HG03025 (cell line): ENCODE measurements around the gene MEGF8.

Source experiments
- ATAC-seq: cut with Tn5 transposase; IDR thresholded peaks from one replicate; pipeline ENCODE4 v1.9.1; 2021; ENCODE audit warnings: mild to moderate bottlenecking, moderate library complexity; ENCODE audit not compliant: unreplicated experiment, low FRiP score

The MEGF8 gene

DNA sequence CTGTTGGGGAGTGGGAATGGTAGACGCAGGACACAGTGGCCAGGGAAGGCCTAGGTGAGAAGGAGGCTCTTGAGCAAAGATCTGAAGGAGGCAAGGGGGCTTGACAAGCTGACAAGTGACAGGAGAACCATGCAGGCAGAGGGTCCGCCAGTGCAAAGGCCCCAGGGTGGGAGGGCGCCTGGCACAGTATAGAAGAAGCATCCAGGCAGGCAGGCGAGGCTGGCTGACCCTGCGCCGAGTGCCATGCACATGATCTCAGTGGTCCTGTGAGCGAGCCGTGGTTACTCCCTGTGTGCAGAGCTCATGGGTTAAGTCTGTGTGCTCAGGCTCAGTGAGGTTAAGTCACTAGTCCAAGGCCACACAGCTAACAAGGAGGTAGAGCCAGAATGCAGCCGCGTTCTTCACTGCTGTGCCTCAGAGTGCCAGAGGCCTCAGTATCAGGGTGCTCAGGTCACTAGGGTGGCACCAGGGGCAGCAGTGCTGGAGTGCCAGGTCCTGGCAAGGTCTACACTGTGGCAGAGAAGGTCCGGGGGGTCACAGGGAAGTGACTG, 49.5 kb downstream of the MEGF8 start:
- ATAC-seq = no peak

DNA sequence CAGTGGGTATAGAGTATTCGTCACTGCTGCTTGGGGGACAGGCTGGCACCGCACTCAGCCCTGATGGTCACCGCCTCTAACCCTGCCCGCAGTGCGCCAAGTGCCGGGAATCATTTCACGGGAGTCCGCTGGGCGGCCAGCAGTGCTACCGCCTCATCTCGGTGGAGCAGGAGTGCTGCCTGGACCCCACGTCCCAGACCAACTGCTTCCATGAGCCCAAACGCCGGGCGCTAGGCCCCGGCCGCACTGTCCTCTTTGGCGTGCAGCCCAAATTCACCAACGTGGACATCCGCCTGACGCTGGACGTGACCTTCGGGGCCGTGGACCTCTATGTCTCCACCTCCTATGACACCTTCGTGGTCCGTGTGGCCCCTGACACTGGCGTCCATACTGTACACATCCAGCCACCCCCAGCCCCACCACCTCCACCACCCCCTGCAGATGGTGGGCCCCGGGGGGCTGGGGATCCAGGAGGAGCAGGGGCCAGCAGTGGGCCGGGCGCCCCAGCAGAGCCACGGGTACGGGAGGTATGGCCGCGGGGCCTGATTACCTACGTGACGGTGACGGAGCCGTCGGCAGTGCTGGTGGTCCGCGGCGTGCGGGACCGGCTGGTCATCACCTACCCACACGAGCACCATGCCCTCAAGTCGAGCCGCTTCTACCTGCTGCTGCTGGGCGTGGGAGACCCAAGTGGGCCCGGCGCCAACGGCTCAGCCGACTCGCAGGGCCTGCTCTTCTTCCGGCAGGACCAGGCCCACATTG, 50.2 kb downstream of the MEGF8 start:
- no peak for ATAC-seq

DNA sequence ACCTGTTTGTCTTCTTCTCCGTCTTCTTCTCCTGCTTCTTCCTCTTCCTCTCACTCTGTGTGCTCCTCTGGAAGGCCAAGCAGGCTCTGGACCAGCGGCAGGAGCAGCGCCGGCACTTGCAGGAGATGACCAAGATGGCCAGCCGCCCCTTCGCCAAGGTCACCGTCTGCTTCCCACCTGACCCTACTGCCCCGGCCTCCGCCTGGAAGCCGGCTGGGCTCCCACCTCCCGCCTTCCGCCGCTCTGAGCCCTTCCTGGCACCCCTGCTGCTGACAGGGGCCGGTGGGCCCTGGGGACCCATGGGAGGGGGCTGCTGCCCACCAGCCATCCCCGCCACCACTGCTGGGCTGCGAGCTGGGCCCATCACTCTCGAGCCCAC, 50.7 kb downstream of the MEGF8 start:
- ATAC-seq = no peak

DNA sequence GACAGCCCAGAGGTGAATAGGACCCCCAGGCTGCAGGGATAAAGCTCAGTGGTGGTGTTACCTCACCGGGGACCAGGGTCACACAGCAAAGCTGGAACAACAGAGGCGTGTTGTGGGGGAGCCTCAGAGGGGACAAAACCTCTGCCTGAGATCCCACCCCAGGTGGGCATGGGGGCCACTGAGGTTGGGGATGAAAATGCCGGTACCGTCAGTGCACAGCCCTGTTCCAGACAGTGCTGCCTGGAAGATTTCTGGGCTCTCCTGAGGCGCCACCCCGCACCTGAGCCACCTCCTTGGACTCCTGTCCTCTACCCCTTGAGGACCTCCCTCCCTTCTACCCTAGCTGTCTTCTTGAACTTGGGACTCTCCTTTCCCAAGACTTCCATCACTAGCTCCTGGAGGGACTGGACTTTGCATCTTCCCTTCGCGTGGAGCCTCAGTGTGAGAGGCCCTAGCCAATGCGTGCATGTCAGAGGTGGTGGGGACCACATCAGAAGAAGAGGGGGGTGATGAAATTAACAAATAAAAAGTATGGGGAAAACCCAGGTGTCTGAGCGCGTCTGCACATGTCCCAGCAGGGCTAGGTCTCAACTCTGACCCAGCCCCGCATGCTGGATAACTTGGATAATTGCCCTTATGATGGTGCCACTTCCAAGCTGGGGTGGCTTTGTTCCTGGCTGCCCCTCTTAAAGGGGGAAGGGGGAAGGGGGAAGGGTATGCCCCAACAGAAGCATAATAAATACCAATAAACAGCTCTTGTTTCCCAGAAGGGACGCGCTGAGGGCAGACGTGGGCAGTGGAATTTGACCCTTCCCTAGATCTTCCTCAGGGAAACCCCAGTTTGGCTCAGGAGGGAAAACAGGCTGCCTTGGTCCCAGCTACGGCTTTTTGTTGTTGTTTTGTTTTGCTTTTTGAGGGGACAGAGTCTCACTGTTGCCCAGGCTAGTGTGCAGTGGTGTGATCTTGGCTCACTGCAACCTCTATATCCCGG, 53.1 kb downstream of the MEGF8 start:
- no peak for ATAC-seq

DNA sequence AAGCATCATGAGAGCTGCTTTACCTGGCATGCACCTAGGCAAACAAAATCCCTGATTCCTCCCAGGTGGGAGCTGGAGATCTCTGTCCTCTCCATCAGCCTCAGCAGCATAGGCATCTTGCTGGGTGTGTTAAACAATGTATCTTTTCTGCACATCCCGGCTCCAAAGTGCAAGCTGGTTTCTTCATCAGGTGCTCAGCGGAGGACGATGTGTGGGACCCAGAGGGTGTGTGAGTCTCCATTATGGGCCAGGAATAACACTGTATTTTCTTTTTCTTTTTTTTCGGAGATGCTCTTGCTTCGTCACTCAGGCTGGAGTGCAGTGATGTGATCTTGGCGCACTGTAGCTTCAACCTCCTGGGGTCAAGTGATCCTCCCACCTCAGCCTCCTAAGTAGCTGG, 54.7 kb downstream of the MEGF8 start:
- no peak for ATAC-seq

DNA sequence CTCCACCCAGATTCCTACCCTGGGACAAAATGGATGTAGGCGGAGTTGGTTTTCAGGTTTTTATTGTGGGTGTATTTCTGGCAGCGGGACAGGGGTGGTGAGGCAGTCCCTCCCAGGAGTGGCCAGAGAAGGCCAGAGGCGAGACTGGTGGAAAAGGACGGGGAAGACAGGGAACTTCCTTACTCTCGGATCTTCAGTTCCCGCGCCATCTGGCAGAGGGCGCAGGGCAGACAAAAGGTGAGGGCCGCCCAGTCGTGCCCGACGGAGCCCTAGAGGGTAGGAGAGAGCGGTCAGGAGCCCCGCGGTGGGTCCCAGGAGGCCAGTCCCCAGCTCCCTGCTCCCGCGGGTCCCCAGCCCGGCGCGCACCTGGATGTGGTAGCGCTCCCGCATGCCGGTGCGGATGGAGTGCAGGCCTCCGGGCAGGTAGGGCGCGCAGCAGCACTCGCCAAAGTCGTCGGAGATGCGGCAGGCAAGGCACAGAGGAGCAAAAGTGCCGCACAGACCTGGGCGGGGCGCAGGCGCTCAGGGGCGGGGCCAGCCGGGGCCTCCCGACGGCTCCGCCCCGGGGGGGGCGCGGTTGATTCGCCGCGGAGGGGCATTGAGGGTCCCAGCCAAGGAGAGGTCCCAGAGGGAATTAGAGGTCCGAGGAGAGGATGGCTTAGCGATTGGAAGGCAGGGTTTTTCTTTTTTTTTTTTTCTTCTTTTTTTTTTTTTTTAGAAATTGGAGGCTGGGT, 61.7 kb downstream of the MEGF8 start:
- no peak for ATAC-seq

DNA sequence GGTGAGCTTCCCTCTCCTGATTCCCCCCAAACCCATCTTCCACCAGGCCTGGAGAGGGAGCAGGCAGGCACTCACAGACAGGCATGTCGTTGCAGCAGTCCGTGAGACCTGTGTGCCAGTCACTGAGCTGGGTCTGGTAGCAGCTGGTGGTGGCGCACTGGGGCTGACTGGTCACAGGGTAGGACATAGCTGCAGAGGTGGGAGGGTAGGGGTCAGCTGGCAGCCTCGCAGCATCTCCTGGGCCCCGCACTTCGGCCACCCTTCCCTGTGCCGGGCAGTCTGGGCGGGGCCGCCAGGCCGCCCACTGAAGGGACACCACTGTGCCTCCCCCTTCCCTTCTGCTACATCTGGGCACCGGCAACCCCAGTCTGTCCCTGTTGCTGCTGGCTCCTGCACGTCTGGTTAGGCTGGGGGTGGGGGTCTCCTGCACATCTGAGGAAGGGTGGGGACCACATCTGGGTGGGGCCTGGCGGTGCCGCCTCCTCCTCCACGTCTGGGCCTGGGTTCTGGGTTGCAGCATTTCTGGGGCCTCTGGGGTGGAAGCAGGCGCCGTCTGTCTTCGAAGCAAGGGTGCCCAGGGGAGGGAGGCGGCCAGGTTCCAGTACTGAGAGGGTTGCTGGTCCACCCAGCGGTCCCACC, 63.5 kb downstream of the MEGF8 start:
- ATAC-seq = no peak

DNA sequence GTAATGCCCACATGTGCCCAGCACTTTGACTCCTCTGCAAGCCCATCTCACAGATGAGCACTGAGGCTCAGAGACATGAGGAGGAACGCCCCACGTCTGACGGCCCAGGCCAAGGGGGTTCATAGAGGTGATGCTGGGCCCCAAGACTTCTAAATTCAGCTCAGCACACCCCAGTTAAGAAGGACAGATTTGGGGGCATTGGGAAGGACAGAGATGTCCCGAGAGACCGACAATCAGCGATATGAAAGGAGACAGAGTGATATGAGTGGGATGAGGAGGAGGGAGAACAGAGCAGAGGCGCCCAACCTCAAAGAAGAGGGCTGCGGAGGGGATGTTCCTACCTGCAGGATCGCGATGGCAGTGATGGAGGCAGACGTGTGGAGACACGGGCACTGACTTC, 64.5 kb downstream of the MEGF8 start, which contains the start of gene CNFN:
Gene CNFN (minus strand): TSS at position 399 of the 400 bp plus-strand sequence. CDS start 1,260 bp downstream, outside the sequence.
- ATAC-seq = no peak

DNA sequence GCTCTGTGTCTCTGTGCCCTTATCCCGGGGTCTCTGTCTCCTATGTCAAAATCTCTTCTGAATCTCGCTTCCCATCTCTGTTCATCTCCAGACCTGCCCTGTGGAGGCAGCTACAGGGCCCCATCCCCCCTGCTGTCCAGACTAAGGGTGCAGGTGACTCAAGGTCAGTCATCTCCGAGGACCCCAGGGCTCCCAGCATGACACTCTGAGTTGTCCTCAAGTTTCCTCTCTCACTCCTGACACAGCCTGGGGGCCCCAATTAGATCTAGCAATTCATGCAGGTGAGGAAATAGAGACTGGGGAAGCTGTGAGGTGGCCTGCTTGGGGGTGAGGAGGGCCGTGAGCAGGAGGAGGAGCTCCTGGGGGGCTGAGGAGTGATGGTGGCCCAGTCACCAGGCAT, 66.7 kb downstream of the MEGF8 start:
- no peak for ATAC-seq

DNA sequence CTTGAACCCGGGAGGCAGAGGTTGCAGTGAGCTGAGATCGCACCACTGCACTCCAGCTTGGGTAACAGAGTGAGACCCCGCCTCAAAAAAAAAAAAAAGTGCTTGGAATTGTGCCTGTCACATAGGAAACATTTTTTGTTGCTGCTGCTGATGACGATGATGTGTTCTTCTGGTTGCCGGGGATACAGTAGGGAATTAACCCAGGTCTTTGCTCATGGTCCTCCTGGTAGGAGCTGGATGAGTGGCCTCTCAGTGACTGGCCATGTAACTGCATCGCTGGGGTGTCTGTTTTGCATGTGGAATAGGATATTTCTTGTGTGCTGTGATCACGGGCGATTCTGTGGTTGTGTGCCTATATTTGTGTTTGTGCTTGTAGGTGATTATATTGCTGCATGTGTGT, 69.3 kb downstream of the MEGF8 start:
- no peak for ATAC-seq

DNA sequence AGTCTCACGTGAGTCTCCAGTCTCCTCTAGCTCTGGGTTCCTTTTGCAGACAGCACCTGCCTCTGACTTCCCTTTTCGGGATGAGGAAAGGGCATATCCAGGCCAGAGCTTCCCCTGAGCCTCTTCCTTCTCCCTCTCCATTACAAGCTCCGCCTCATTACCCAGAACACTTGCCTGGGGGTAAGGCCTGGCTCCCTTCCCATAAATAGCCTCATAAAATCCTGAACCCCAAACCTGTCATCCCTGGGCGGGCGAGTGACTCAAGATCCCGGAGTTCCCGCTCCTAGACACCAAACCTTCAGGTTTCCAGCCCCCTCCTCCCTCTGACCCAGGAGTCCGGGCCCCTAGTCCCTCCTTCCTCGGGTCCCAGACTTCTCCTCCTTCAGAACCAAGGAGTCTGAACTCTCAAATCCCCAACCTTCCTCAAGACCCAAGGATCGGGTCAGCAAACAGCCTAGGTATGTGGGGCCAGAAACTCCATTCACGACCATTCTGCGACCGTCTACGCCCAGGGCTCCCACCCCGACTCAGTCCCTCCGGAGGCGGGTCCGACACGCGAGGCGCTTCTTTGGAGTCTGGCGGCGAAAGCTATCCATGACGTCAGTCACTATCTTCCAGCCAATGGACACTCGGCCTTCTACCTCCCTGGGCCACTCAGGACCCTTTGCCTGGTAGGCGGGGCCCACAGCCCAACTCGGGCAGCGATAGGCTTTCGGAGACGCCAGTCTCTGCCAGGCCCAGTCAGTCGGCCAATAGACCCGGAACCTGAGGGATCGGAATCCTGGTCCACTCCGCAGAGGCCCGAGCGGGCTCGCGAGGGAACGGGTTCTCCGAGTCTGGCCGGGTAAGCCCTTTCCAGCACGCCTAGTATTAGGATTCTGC, 71.2 kb downstream of the MEGF8 start:
- ATAC-seq = peak; percentile 88

DNA sequence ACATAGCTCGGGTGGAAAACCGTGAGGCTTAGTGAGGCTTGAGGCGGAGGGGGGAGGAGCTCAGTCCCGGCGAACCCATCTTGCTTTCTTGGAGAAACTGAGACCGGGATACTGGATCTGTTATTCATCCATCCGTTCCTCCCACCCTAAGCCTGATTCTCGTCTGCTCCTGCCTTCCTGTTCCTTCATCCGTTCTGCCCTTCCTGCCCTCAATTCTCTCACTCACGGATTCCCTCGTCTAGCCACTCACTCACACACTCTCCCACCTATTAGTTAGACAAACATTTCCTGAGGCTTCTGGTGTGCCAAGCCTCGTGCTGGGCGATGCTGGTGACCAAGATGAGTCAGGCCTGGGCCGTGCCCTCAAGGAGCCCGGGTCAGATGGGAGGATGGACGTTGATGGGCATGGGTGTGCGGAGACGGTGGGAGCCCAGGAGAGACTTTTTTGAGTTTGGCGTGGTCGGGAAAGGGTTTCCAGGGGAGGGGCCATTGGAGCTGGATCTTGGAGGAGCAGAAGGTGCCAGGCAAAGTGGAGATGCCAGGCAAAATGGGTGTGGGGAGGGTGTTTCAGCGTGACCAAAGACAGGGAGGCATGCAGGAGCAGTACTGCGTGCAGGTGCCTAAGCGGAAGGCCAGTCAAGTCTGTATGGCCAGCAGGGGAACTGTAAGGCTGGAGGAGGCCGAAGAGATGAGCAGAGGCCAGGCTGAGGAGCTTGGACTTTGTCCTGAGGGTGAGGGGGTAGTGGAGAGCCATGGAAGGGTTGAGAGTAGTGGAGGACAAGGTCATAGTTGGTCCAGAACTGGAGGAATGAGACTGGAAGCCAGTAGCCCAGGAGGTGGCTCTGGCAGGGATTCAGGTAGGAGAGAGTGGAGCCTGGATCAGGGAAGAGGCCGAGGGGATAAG, 72.1 kb downstream of the MEGF8 start:
- ATAC-seq = no peak

DNA sequence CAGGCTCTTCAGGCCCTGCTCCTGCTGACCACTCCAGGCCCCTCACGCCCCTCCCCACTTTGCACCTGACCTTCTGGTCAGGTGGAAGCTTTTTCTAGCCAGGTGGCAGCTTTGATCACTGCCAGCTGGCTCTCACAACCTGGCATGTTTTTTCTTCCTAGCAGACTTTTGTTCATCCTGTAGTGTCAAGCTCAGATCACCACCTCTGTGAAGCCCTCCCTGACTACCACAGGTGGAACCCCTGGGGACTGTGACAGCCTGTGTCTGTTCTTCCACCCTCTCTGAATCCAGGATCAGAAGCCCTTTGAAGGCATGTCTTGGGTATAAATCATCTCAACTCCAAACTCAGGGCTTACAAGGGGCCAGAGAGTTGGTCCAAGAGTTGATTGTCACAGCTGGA, 75.0 kb downstream of the MEGF8 start:
- no peak for ATAC-seq

DNA sequence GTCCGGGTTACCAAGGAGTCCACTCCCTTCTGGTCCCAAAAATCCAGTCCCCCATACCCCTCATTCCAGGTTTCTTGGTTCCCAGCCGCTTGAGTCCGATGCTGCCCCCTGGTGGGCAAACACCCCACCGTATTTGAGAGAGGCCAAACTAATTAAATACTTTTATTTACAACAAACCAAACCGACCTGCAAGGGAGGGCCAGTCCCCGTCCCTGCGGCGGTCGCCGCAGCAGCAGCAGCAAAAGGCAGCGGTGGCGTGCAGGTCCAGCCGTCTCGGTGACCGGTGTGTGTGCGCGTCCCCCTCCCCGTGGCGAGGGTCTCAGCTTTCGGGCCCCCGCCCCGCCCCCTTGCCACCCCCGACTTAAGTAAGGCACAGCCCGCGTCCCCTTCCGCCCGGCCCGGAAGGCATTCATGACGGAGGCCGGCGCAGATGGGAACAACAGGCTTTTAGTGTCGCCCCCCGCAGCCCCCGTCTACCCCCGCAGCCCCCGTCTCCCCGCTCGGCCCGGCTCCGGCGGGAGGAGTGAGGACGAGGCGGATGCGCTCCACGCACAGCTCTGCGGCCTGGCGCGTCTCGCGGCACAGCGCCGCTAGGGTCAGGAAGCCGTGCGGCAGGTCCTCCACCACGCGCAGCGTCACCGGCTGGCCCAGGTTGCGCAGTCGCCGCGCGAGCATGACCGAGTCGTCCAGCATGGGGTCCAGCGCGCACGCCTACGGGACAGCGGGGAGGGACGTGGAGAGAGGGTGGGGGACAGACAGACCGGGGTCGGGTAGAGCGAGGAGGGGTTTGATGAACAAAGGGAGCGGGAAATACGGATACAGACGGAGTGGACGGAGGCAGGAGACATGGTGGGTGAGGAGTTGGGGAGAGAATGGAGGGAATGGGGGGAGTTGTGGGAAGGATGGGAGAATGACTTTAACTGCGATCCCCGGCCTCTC, 76.2 kb downstream of the MEGF8 start:
- ATAC-seq = no peak

DNA sequence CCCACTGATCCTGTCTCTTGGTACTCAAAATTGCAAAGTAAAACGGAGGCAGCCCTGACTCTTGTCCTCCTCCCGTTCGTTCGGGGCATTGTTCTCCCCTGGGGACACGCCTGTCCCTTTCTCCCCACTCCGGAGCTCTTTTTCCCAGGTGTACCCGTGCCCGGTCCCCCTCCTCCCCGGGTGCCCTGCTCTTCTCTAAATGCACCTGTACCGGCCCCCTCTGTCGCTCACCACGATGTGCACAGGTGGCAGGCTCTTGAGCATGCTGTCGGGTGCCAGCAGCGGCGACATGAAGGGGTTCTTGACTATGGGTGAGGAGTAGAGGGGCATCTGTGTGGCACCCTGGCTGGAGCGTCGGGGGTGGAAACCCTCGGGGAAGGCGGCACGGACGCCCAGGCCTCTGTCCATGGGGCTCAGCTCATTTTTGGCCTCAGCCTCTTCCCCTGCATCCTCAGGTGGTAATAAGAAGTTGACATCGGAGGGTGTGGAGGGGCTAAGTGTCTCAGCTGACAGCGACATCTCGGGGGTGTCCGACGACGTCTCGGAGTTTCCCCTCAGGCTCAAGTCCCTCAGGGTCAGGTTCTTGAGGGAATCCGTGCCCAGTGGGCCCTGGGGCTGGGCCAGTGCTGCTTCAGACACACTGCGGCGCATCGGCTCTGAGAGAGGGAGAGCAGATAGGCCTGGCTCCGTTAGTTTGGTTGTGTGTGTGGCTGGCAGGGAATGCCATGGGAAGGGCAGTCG, 77.1 kb downstream of the MEGF8 start:
- ATAC-seq = no peak

DNA sequence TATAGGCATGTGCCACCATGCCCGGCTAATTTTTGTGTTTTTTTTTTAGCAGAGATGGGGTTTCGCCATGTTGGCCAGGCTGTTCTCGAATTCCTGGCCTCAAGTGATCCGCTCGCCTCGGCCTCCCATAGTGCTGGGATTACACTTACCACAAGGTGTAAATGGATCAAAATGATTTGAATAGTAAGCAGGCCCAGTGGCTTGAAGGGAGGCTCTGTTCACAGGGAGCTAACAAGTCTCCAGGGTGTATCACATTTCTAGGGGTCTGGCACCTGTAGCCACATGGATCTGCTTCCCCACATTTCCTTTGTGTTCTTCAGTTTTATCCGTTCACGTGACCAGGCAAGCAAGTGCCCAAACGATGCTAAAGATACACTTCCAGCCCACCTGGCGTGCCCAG, 78.2 kb downstream of the MEGF8 start:
- ATAC-seq = no peak
